ENCODE results near the gene RANGAP1. TPM values are rescaled to one million over a fixed set of nuclear protein-coding genes. Genes with fewer than 3 reads are reported as not detected.

The RANGAP1 gene
- polyA plus RNA-seq, 1 experiment = 145 TPM

DNA sequence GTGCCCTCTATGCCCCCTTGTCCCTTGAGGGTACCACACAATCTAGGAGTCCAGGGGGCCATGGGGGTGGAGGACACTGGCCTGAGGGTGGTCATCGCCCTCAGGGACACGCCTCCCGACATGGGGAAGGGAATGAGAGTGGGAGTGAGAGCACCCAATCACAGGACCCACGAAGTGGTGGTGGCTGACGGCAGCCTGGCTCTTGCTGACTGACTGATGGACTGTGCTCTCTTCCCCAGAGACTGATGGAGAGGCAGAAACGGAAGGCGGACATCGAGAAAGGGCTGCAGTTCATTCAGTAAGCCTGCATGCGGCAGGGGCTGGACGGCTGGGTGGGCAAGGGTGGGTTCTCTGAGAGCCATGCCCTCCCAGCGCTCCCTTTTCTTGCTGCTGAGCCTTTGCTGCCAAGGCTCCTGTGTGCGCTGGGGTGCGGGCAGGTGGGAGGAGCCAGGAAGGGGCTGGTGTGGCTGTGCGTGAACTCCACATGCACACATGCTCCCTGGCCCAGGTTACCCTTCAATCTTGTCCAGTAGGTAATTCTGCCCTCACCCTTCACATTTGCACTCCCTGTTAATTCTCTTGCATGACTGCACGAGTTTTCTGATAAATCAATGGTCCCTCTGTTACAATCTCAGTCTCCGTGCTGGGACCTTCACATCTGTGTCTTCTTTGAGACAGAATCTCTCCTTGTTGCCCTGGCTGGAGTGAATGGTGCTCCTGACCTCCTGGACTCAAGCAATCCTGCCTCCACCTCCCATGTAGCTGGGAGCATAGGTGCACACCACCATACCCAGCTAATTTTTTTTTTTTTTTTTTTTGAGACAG lies 34.6 kb upstream of the RANGAP1 start:
- POLR2A ChIA-PET = no interaction called here
- DNase-seq (ENCODE audit: low read depth) = no peak

DNA sequence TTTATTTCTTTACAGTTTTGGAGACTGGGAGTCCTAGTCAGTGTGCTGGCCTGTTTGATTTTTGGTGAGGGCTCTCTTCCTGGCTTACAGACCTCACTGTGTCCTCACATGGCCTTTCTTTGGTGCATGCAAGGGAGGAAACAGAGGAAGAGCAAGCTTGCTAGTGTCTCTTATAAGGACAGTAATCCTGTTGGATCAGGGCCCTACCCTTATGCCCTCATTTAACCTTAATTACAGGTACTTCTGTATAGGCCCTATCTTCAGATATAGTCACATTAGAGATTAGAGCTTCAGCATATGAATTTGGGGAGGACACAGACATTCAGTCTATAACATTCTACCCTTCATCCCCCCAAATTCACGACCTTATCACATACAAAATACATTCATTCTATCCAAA lies 29.6 kb upstream of the RANGAP1 start:
- POLR2A ChIA-PET = no interaction called here
- CTCF ChIA-PET = no interaction called here
- TF ChIP-seq, protein P1, sequence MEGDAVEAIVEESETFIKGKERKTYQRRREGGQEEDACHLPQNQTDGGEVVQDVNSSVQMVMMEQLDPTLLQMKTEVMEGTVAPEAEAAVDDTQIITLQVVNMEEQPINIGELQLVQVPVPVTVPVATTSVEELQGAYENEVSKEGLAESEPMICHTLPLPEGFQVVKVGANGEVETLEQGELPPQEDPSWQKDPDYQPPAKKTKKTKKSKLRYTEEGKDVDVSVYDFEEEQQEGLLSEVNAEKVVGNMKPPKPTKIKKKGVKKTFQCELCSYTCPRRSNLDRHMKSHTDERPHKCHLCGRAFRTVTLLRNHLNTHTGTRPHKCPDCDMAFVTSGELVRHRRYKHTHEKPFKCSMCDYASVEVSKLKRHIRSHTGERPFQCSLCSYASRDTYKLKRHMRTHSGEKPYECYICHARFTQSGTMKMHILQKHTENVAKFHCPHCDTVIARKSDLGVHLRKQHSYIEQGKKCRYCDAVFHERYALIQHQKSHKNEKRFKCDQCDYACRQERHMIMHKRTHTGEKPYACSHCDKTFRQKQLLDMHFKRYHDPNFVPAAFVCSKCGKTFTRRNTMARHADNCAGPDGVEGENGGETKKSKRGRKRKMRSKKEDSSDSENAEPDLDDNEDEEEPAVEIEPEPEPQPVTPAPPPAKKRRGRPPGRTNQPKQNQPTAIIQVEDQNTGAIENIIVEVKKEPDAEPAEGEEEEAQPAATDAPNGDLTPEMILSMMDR (IDR thresholded peaks at IDR 0.05; ENCODE audit: insufficient read depth, low read depth, low read length) = no peak
- DNase-seq (ENCODE audit: low read depth) = no peak
- Histone ChIP-seq H3K4me3 (ENCODE audit: low read depth, low read length) (no peak overlapping the region), H3K27me3 (ENCODE audit: control insufficient read depth, insufficient read depth, low read length) (no peaks in the 10 kb centered on the region), H3K36me3 (ENCODE audit: control insufficient read depth, insufficient read depth, low read length) (peaks cover 3% of the 10 kb centered on the region)

More for the DNA sequence above, 34.6 kb upstream of the RANGAP1 start:
- no peak overlapping the region for H3K4me3 ChIP-seq (ENCODE audit: low read depth, low read length)
- CTCF ChIA-PET = interaction anchor here (0.6 kb wide), 1 partner anchor 40 kb away, joined by 3 read pairs; no protein-coding TSS in a partner anchor
- TF ChIP-seq, protein P1 (IDR thresholded peaks at IDR 0.05; ENCODE audit: insufficient read depth, low read depth, low read length) = no peak
- no peaks in the 10 kb centered on the region for H3K27me3 ChIP-seq (ENCODE audit: control insufficient read depth, insufficient read depth, low read length)
- peaks cover 26% of the 10 kb centered on the region for H3K36me3 ChIP-seq (ENCODE audit: control insufficient read depth, insufficient read depth, low read length)

DNA sequence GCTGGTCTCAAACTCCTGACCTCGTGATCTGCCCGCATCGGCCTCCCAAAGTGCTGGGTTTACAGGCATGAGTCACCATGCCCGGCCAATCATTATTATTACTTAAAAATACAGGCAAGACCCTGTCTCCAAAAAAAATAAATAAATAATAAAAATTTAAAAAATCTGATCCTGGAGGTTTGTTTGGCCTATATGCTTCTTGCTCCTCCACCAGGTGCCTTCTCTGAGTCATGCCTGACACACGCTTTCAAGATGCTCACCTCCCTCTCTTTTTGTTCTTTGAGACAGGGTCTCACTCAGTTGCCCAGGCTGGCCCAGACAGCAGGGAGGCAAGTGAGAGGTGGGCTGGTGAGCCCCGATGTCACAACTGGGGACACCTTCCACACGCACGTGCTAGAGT lies 28.8 kb upstream of the RANGAP1 start:
- peaks cover 3% of the 10 kb centered on the region; the same call in 1 of the 2 replicates for H3K36me3 ChIP-seq (ENCODE audit: control insufficient read depth, insufficient read depth, low read length)

DNA sequence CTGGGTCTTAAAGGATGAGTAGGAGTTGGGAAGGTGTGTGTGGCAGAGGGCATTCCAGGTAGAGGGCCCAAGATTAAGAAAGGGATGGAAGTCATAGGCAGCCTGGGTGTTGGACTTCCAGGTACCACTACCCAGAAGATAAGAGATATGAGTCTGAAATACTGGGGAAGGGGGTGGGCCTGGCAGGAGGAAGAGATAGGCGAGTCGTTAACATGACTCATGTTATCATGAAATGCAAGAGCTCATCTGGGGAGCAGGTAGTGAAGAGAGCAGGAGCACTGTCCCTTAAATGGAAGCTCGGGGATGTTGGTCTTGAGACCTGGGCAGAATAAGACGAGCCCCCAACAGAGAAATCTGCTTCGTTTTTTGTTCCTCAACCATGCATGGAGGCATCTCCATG lies 25.5 kb upstream of the RANGAP1 start:
- Histone ChIP-seq H3K36me3 (ENCODE audit: control insufficient read depth, insufficient read depth, low read length) (peaks cover 5% of the 10 kb centered on the region), H3K4me3 (ENCODE audit: low read depth, low read length) (no peak overlapping the region), H3K27me3 (ENCODE audit: control insufficient read depth, insufficient read depth, low read length) (no peaks in the 10 kb centered on the region)
- ChIA-PET CTCF (interaction anchor here (0.9 to 1.2 kb wide), 2 partner anchors 9 to 10 kb away, joined by 3 read pairs; partner anchors contain the start of gene ZC3H7B), POLR2A (no interaction called here)
- DNase-seq (ENCODE audit: low read depth) = no peak
- TF ChIP-seq, protein P1 (IDR thresholded peaks at IDR 0.05; ENCODE audit: insufficient read depth, low read depth, low read length) = no peak

More for the DNA sequence above, 28.8 kb upstream of the RANGAP1 start:
- TF ChIP-seq, protein P1 (IDR thresholded peaks at IDR 0.05; ENCODE audit: insufficient read depth, low read depth, low read length) = no peak
- H3K27me3 ChIP-seq (ENCODE audit: control insufficient read depth, insufficient read depth, low read length) = no peaks in the 10 kb centered on the region
- ChIA-PET POLR2A (no interaction called here), CTCF (no interaction called here)
- no peak overlapping the region for H3K4me3 ChIP-seq (ENCODE audit: low read depth, low read length)
- DNase-seq (ENCODE audit: low read depth) = no peak

DNA sequence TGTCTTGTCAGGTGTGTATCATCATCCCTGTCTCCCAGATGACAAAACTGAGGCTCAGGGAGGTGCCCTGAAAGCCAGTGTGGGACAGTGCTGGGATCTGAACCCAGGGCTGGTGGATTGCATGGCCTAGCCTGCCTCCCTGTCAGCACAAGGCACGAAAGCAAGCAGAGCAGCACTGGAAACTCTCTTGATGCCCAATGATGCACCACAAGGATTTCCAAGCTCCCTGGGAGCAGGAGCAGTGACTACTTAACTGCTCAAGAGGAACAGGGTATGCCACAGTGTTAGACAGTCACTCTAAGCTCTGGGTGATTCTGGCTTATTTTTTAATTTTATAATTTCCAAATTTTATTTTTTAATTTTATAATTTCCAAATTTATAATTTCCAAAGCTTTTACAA lies 24.3 kb upstream of the RANGAP1 start:
- Histone ChIP-seq H3K27me3 (ENCODE audit: control insufficient read depth, insufficient read depth, low read length) (no peaks in the 10 kb centered on the region), H3K4me3 (ENCODE audit: low read depth, low read length) (no peak overlapping the region), H3K36me3 (ENCODE audit: control insufficient read depth, insufficient read depth, low read length) (peaks cover 5% of the 10 kb centered on the region)
- TF ChIP-seq, protein P1 (IDR thresholded peaks at IDR 0.05; ENCODE audit: insufficient read depth, low read depth, low read length) = no peak
- ChIA-PET CTCF (no interaction called here), POLR2A (no interaction called here)
- DNase-seq (ENCODE audit: low read depth) = no peak
